Measurements from ENCODE around the gene STRC.

DNA sequence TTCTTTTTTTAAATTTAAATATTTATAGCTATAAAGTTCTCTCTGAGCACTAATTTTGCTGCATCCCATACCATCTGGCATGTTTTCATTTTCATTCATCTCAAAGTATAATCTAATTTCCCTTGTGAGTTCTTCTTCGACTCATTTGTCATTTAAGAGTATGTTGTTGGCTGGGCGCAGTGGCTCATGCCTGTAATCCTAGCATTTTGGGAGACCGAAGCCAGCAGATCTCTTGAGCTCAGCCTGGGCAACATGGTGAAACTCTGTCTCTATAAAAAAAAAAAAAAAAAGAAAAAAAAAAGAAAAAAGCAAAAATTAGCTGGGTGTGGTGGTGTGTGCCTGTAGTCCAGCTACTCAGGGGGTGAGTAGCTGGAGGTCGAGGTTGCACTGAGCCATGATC, 66.3 kb downstream of the STRC start:
- TF ChIP-seq, protein P1, sequence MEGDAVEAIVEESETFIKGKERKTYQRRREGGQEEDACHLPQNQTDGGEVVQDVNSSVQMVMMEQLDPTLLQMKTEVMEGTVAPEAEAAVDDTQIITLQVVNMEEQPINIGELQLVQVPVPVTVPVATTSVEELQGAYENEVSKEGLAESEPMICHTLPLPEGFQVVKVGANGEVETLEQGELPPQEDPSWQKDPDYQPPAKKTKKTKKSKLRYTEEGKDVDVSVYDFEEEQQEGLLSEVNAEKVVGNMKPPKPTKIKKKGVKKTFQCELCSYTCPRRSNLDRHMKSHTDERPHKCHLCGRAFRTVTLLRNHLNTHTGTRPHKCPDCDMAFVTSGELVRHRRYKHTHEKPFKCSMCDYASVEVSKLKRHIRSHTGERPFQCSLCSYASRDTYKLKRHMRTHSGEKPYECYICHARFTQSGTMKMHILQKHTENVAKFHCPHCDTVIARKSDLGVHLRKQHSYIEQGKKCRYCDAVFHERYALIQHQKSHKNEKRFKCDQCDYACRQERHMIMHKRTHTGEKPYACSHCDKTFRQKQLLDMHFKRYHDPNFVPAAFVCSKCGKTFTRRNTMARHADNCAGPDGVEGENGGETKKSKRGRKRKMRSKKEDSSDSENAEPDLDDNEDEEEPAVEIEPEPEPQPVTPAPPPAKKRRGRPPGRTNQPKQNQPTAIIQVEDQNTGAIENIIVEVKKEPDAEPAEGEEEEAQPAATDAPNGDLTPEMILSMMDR (IDR thresholded peaks at IDR 0.05) = no peak
- no peak for TF ChIP-seq POLR2A (IDR thresholded peaks at IDR 0.05)
